Urothelium cell line (cell line): ENCODE results near the gene PTPRN.

ENCODE experiments used
- DNase-seq: peaks from one replicate; pipeline ENCODE4 v3.0.0; 2011; ENCODE audit warnings: low spot score, mixed read lengths
- FAIRE-seq: peaks from 2 replicates; lab custom pipeline; 2011; peaks lifted over from hg19 to GRCh38; lab: Jason Lieb, UNC

Gene PTPRN

DNA sequence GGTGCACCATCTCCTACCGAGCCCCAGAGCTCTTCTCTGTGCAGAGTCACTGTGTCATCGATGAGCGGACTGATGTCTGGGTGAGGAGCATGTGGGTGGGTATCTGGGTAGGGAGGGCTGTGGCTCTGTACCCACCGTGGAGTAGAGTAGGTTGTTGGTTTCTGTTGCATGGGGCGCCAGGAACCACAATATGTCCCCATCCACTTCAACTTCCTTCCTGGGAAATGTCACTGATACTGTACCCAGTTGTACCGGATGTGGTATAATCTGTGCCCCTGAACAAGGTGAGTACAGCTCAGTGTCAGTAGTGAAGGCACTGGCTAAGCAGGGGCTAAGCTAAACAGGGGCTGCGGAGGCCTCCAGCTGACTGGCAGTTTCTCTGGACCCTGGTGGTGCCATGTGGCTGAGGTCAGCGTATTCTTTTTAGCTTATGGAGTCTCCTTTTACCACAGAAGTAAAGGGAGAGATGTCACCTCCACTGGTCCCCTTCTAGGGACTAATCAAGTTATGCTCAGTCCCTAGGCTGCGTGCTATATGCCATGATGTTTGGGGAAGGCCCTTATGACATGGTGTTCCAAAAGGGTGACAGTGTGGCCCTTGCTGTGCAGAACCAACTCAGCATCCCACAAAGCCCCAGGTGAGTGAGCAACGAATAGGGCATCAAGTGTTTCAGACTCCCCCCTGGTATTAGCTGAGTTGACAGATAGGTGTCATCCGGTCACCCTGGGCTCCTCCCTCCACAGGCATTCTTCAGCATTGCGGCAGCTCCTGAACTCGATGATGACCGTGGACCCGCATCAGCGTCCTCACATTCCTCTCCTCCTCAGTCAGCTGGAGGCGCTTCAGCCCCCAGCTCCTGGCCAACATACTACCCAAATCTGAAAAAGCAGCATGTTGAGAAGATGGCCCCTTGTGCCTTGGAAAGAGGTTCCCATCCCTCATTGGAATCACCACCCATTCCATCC is 61.2 kb downstream of the PTPRN start:
- DNase-seq, result no peak

DNA sequence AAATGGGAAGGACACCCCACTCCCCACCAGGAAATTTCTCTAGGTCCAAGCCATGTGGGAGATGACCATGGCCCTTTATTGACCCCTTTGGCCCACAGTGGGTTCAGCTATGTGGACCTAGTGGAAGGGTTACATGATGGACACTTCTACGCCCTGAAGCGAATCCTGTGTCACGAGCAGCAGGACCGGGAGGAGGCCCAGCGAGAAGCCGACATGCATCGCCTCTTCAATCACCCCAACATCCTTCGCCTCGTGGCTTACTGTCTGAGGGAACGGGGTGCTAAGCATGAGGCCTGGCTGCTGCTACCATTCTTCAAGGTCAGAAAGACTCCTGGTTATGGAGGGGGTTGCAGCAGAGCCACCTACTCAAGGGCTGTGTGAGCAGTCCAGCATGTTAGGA is 62.6 kb downstream of the PTPRN start:
- DNase-seq (no peak), FAIRE-seq (no peak)

More for the DNA sequence above, 61.2 kb downstream of the PTPRN start:
- no peak for FAIRE-seq

DNA sequence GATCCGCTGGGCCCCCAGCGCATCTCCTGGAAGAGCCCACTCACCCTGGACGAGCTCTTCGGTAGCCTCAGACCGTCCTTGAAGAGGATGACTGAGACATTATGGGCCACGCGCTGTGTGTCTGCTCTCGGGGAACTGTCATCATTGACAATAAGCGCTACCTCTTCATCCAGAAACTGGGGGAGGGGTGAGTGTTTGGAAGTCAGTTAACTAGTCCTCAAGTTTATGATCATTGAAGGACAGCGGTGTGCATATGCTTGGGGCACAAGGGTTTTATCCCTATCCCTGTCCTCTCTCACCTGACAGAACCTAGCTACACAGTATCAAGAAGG is 63.3 kb downstream of the PTPRN start:
- FAIRE-seq (no peak), DNase-seq (no peak)

DNA sequence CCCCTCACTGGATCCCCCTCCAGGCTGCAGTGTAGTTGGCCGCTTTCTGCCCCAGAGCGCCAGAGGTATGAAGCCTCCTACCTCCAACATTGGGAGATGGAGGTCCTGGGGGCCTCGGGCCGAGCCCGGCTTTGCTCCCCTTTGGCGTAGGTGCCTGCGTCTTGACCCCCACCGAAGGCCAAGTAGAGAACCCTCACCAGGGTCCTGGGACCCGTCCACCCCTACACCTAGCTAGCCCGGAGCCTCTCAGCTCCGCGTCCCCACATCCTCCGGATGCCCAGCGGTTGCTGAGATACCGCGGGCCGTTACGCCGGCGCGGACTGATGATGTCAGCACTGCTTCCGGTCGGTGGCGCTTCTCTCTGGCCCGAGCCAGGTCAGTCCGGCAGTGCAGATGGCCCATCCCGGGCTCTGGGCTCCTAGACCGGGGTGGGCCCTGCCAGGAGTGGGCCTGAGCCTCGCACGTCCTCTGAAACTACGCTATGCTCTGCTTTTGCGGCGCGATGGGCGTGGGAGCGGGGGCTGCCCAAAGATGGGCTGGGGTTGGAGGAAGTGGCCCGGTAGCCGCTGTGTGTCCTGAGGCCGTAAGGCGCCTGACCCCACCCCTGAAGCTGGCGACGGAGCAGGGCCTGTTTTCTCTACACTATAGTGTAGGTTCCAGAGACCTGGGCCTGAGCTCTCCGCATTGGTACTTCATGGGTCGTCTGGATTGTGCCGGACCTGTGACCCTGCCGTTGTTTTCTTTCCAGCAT is 63.9 kb downstream of the PTPRN start, which contains the start of the genes GLB1L and STK16:
TSS of gene GLB1L (minus strand) at position 297 of the 751 bp plus-strand sequence. CDS start 1,871 bp downstream, outside the sequence.
TSS of gene STK16 (plus strand) at position 332 of the 751 bp plus-strand sequence. CDS start 521 bp downstream, outside the sequence.
- FAIRE-seq (peak; percentile 61), DNase-seq (peak; percentile 96)

DNA sequence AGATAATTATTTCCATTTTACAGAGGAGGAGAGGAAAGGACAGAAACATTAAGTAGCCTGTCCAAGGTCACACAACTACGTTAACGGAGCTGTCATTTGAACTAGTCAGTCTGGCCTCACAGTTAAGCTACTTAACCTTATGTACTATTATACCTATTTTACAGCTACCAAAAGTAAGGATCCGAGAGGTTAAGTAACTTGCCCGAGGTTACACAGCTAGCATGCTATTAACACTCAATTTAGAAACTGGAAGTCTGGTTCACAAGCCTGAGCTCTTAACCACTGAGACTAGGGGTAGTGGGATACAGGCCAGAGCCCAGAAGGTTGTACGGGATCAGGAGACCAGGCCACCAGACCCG is 64.4 kb downstream of the PTPRN start:
- no peak for FAIRE-seq

DNA sequence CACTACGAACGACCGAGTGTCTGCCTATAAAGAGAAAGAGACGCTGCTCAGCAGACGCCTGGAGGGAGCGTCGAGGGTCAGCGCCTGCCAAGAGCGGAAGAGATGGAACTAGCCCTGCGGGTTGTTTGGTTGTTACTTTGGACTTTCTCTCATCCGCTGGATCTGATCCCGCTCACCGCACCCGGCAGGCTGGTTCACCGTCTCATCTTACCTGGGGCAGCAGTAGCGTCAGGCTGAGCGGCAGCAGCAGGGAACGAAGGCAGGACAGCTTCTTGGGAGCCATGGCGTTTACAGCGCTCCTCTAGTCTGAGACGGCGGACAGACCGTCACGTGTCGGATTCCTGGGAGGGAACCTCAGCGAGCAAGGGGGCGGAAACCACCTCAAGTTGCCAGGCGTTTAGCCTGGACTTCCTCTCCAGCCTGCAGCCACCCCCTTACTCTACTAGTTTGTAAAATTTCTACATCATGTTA is 65.9 kb downstream of the PTPRN start:
- no peak for DNase-seq
- no peak for FAIRE-seq

More for the DNA sequence above, 64.4 kb downstream of the PTPRN start:
- no peak for DNase-seq
